ENCODE data around the gene LRRC75A.
"Not testable (repeated sequence)": the region's sequence is repeated elsewhere in the genome, so short reads cannot be mapped to it uniquely, and the experiment has no call there.

LRRC75A gene

DNA sequence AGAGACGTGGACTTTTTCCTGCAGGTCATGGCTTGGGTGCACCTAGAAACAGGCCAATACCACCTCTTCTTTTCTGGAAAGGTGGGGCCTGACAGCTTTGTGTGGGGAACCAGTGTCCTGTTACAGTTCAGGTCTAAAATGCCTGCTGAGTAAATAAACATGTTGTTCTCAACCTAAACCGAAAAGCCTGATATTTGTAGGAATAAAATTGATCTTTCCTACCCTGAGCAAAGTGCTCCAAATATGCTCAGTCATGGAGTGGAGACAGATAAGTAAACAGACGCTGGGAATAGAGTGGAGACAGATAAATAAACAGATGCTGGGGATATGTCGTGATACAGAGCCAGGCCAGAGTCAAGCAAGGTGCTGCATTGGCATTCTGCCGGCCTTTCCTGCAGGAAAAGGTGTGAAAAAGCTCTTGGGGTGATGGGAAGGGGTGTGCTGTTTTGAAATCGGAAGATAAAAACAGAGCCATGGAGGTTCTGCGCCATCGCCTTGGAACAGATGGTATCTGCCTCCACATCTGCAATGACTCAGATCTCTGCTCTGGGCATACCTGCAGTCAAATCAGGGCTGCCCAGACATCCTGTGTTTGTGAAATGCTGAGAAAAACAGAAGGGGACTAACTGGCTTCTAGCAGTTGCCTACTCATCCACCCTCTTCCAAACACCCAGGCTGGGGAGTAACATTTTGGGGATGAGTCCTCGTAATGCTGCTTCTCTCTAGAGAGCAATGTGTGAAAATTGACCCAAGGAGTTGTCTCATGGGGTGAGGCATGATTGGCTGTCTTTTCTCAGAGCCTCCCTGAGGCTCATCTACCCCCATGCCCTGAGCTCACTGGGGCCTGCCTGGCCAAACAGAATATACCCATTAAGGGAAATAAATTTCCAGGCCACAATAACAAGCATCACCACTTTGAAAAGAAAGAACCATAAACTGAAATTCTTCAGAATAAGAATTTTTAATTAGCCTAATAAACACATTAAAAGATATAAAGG is 93.4 kb downstream of the LRRC75A start:
- peak; percentile 77 for DNase-seq (ENCODE audit: low read depth)

GRCh38 chr17:16396693-16397092 is 95.3 kb downstream of the LRRC75A start:
- DNase-seq (ENCODE audit: low read depth): not testable (repeated sequence)

DNA sequence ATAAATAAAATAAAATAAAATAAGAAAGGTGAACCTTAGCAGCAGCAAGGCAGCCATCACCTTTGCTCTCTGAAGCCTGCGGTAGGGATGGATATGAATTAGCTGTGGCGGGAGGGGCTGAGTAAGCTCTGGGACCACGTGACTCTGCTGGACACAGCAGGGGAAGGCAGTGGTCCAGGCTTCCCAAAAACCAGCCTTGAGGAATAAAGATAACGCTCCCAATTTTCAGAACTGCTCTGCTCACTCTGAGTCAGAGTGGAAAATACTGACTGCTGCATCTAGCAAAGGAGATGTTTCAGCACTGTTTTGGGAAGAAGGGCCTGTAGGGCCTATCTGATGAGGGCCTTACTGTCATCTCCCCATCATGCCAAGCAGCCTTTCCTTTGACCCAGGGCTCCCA is 96.1 kb downstream of the LRRC75A start:
- not testable (repeated sequence) for DNase-seq (ENCODE audit: low read depth)

- not testable (repeated sequence) for DNase-seq (ENCODE audit: low read depth)
Measured at GRCh38 chr17:16392491-16392890, 99.5 kb downstream of the LRRC75A start.
